Lung microvascular endothelial cell (primary cell): ENCODE data around the gene GMPR2. TPM values are rescaled to one million over a fixed set of nuclear protein-coding genes. Genes with fewer than 3 reads are reported as not detected.

Source experiments
- DNase-seq, 2 donors: peaks; one replicate each; pipeline versions ENCODE4 v3.0.0 to v3.0.0-alpha.2; 2010; ENCODE audit warnings: low read depth in 2 of 2
- total RNA-seq: library from RNA; depleted of rRNA; stranded (reverse); fragments of >200 nt; gene quantifications from 2 replicates; pipeline ENCODE4 v1.2.1, GENCODE V29; 2014

The GMPR2 gene
- total RNA-seq, 1 donor from 2014 or later, result 109 TPM

GRCh38 chr14:24266344-24267244 is 33.9 kb downstream of the GMPR2 start:
- DNase-seq, result no peak

GRCh38 chr14:24267516-24267915 is 34.8 kb downstream of the GMPR2 start:
- no peak for DNase-seq

- DNase-seq, result no peak
Observed at GRCh38 chr14:24268225-24268624, 35.5 kb downstream of the GMPR2 start.

- no peak for DNase-seq
Observed at GRCh38 chr14:24269368-24269767, 36.6 kb downstream of the GMPR2 start.

GRCh38 chr14:24269910-24270536 is 37.3 kb downstream of the GMPR2 start:
- no peak for DNase-seq

- no peak for DNase-seq
Observed at GRCh38 chr14:24270537-24271133, 37.9 kb downstream of the GMPR2 start.

GRCh38 chr14:24271134-24271833 is 38.6 kb downstream of the GMPR2 start, which contains the start of gene RABGGTA:
Gene RABGGTA, minus strand, starts transcription at chr14:24271597. Its CDS starts 482 bp downstream, at chr14:24271115.
- peak; percentile 91 to 95 for DNase-seq

- DNase-seq, result no peak
Observed at GRCh38 chr14:24271834-24272263, 39.1 kb downstream of the GMPR2 start.

GRCh38 chr14:24272467-24272866 is 39.7 kb downstream of the GMPR2 start:
- DNase-seq, result no peak

- peak in 1 of 2 donors; percentile 12 for DNase-seq
Observed at GRCh38 chr14:24273422-24273998, 40.8 kb downstream of the GMPR2 start.

GRCh38 chr14:24274101-24274543 is 41.4 kb downstream of the GMPR2 start:
- DNase-seq, result no peak

GRCh38 chr14:24277071-24277470 is 44.3 kb downstream of the GMPR2 start:
- no peak for DNase-seq

- DNase-seq, result no peak
Observed at GRCh38 chr14:24277606-24278321, 45.0 kb downstream of the GMPR2 start.

GRCh38 chr14:24278424-24278823 is 45.7 kb downstream of the GMPR2 start:
- no peak for DNase-seq

GRCh38 chr14:24279301-24280186 is 46.8 kb downstream of the GMPR2 start:
- DNase-seq, result peak; percentile 12

GRCh38 chr14:24280797-24281460 is 48.2 kb downstream of the GMPR2 start:
- DNase-seq, result no peak

- DNase-seq, result no peak
Observed at GRCh38 chr14:24281636-24282035, 48.9 kb downstream of the GMPR2 start.

GRCh38 chr14:24282736-24283135 is 50.0 kb downstream of the GMPR2 start:
- DNase-seq, result no peak
